Measurements from ENCODE around the gene TESK2.
"Not testable (repeated sequence)": the region's sequence is repeated elsewhere in the genome, so short reads cannot be mapped to it uniquely, and the experiment has no call there.

TESK2 gene

GRCh38 chr1:45380125-45380524 lies 110.8 kb downstream of the TESK2 start:
- no peak for DNase-seq (ENCODE audit: low read depth in 3 of 3, low spot score in 1 of 3)

GRCh38 chr1:45379524-45379923 lies 111.4 kb downstream of the TESK2 start:
- no peak for DNase-seq (ENCODE audit: low read depth in 3 of 3, low spot score in 1 of 3)

- DNase-seq (ENCODE audit: low read depth in 3 of 3, low spot score in 1 of 3) = no peak
These were observed 112.8 kb downstream of the TESK2 start for GRCh38 chr1:45378184-45378583.

- DNase-seq (ENCODE audit: low read depth in 3 of 3, low spot score in 1 of 3) = no peak
These were observed 115.6 kb downstream of the TESK2 start for GRCh38 chr1:45375104-45376090.

GRCh38 chr1:45373573-45373972 lies 117.4 kb downstream of the TESK2 start:
- DNase-seq (ENCODE audit: low read depth in 3 of 3, low spot score in 1 of 3) = no peak

GRCh38 chr1:45370575-45370974 lies 120.4 kb downstream of the TESK2 start:
- no peak for DNase-seq (ENCODE audit: low read depth in 3 of 3, low spot score in 1 of 3)

- no peak for DNase-seq (ENCODE audit: low read depth in 3 of 3, low spot score in 1 of 3)
These were observed 125.9 kb downstream of the TESK2 start for GRCh38 chr1:45365051-45365450.

GRCh38 chr1:45364294-45364693 lies 126.7 kb downstream of the TESK2 start:
- no peak for DNase-seq (ENCODE audit: low read depth in 3 of 3, low spot score in 1 of 3)

- not testable (repeated sequence) for DNase-seq (ENCODE audit: low read depth in 3 of 3, low spot score in 1 of 3)
These were observed 130.0 kb downstream of the TESK2 start for GRCh38 chr1:45360981-45361380.

GRCh38 chr1:45359882-45360513 lies 131.0 kb downstream of the TESK2 start:
- DNase-seq (ENCODE audit: low read depth in 3 of 3, low spot score in 1 of 3) = no peak

- no peak for DNase-seq (ENCODE audit: low read depth in 3 of 3, low spot score in 1 of 3)
These were observed 134.8 kb downstream of the TESK2 start for GRCh38 chr1:45356186-45356585.

GRCh38 chr1:45355683-45356082 lies 135.3 kb downstream of the TESK2 start:
- no peak for DNase-seq (ENCODE audit: low read depth in 3 of 3, low spot score in 1 of 3)

GRCh38 chr1:45354838-45355237 lies 136.1 kb downstream of the TESK2 start:
- no peak for DNase-seq (ENCODE audit: low read depth in 3 of 3, low spot score in 1 of 3)

GRCh38 chr1:45353685-45354084 lies 137.3 kb downstream of the TESK2 start:
- DNase-seq (ENCODE audit: low read depth in 3 of 3, low spot score in 1 of 3) = no peak

GRCh38 chr1:45351508-45351907 lies 139.5 kb downstream of the TESK2 start:
- DNase-seq (ENCODE audit: low read depth in 3 of 3, low spot score in 1 of 3) = no peak

GRCh38 chr1:45348966-45349677 lies 141.8 kb downstream of the TESK2 start:
- no peak for DNase-seq (ENCODE audit: low read depth in 3 of 3, low spot score in 1 of 3)

- DNase-seq (ENCODE audit: low read depth in 3 of 3, low spot score in 1 of 3) = no peak
These were observed 142.4 kb downstream of the TESK2 start for GRCh38 chr1:45348609-45348965.

GRCh38 chr1:45348020-45348419 lies 142.9 kb downstream of the TESK2 start:
- no peak for DNase-seq (ENCODE audit: low read depth in 3 of 3, low spot score in 1 of 3)

- no peak for DNase-seq (ENCODE audit: low read depth in 3 of 3, low spot score in 1 of 3)
These were observed 144.5 kb downstream of the TESK2 start for GRCh38 chr1:45346473-45346872.

GRCh38 chr1:45345014-45345413 lies 145.9 kb downstream of the TESK2 start:
- no peak for DNase-seq (ENCODE audit: low read depth in 3 of 3, low spot score in 1 of 3)

- DNase-seq (ENCODE audit: low read depth in 3 of 3, low spot score in 1 of 3) = no peak
These were observed 146.5 kb downstream of the TESK2 start for GRCh38 chr1:45344499-45344898.
